Inflammatory macrophage treated with lipopolysaccharide for 4 hours (primary cell): Measurements from ENCODE around the gene GAGE12J.
"Not testable (repeated sequence)": the region's sequence is repeated elsewhere in the genome, so short reads cannot be mapped to it uniquely, and the experiment has no call there.

Experiments used
- DNase-seq: peaks from one replicate; pipeline ENCODE4 v3.0.0-alpha.2; 2020

Gene GAGE12J, protein sequence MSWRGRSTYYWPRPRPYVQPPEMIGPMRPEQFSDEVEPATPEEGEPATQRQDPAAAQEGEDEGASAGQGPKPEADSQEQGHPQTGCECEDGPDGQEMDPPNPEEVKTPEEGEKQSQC

DNA sequence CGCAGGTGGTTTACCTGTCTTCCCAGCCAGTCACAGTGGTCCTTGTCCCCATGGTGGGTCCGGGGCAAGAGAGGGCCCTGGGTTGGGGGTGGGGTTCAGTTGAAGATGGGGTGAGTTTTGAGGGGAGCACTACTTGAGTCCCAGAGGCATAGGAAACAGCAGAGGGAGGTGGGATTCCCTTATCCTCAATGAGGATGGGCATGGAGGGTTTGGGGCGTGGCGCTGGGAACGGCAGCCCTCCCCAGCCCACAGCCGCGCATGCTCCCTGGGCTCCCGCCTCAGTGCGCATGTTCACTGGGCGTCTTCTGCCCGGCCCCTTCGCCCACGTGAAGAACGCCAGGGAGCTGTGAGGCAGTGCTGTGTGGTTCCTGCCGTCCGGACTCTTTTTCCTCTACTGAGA lies at the start of gene GAGE12J:
Gene GAGE12J (plus strand): TSS at position 301 of the 400 bp plus-strand sequence. CDS start 1,157 bp downstream, outside the sequence.
- DNase-seq: not testable (repeated sequence)

DNA sequence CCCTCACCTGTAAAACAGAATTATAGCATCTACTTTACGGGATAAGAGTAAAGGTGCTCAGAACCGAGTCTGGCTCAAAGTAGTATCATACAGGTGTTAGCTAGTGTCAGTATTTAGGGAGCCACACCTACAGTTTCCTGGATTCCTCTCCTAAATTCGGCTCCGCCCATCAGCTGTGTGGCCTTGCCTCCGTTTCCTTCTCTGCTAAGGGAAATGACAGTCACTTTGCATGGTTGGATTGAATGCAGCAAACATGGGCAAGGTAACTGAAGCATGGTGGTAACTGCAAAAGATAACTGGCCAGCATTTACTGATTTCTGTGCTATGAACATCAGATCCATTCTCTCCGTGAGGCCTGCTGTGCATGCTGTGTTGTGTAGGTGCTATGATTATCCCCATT lies 49.4 kb upstream of the GAGE12J start:
- DNase-seq: no peak

DNA sequence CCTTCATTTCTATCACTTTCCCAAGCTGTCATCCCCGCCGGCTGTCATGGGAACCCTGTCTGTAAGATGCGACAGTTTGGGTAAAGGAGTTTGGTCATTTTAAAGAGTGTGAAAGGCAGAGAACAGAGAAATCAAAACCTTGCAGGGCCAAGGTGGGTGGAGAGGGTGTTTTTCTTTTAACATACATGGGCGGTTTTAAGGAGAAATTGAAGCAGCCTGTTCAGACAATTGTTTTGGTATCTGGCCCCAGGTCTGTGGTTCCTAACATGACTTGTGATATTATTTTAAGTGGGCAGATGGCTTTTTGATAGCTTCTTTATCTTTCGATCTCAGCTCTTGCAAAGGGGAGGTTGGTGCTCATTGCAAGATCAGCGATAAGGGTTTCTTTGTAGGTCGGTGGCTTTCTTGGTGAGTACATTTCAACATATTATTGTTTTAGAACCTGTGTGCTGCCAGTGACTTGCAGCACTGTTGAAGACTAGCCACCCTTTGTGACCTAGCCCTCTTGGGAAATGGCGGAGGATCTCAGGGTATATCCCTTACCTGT lies 48.6 kb upstream of the GAGE12J start:
- no peak for DNase-seq

DNA sequence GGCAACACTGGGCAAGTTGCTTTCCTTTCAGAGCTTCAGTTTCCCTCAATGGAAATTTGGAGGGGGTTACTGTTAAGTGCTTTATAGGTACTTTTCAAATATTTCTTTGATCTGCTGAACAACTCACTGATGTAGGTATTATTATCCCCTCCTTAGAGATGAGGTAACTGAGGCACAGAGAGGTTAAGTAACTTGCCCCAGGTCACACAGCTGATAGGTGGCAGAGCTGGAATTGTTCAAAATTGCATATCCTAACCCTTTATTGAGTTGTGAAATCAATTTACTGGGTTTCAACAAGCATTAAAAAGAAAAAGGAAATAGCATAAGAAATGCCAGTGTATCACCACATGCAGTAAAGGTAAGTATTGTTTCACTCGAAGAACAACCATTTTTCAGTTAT lies 45.6 kb upstream of the GAGE12J start:
- no peak for DNase-seq

DNA sequence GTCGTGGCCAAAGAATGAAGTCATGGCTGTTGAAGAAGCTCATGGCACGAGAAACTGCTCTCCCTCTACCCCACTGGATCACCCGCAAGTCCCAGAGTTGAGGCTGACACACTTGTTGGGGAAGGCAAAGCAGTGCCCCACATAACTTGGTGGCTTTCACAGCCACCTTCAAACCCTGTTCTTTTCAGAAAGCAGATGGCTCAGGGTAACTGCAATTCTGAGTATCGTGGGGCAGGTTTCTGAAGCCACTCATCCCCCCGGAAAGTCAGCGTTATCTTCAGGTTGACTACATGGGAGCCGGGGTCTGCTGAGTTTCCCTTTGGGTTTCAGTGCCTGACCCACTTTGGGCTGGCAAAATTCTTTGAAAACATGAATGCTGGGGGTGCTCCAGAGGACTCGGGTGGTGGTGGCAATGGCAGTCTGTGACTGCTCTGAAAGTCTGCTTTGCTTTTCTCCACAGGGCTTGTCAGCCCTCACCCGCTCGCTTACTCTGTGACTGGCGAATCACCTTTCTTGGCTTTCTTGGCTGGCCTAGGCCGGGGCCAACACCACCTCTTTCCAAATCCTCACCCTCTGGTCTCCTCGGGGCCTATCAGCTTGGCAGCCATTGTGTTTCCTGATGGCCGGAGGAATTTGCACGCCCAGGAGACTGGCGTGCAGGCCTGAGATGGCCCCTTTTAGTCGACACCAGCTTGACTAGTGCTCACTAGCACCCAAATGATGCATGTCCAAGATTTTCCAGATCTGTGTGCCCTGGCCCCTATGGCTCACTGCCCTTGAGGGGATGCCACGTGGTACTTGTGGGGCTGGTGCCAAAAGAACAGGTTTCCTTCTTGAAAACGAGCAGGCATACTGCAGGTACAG lies 44.9 kb upstream of the GAGE12J start:
- no peak for DNase-seq

DNA sequence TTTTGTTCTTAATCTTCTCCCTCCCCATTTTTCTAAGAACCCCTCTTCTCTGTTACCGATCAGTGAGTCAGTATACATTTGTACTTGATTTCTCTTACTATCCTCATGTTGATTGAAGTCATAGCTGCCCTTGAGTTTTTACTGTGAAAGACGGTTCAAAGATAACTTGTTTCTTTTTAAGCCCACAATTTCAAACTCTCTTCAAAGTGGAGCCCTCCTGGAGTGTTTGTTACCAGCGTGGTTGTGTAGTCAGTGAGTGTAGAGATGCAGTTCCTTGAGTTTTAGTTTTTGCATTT lies 44.4 kb upstream of the GAGE12J start:
- DNase-seq: no peak

DNA sequence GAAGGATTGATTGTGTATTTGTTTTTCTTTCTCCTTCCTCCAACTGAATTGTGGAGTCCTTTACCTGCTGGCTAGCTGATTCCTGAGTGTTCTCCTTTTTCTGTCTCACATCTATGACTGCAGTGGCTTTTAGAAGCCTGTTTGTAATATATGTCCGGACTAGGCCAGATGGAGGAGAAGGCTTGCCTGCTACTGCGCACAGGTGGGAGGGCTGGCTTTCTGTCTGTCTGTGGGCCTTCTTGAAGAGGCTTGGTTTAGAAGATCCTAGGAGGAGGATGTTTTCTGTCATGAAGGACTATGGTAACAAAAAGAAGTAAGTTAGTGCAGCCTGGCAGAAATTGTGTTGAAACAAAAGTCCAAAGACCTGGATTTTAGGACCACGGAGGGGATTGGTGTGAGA lies 43.8 kb upstream of the GAGE12J start:
- DNase-seq: no peak

DNA sequence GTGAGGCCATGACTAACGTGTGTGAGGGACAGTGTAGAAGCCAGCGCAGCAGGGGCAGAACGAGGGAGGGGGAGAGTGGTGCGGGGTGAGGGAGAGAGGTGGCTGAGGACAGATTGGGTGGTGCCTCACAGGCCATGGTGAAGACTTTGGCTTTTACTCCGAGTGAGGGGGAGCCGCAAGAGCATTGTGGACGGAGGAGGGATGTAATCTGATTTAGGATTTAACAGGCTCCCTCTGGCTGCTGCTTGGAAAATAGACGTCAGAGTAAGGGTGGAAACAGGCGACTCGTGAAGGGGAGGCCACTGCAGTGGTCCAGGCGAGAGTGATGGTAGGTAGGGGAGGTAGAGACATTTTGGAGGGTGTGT lies 39.2 kb upstream of the GAGE12J start:
- no peak for DNase-seq

DNA sequence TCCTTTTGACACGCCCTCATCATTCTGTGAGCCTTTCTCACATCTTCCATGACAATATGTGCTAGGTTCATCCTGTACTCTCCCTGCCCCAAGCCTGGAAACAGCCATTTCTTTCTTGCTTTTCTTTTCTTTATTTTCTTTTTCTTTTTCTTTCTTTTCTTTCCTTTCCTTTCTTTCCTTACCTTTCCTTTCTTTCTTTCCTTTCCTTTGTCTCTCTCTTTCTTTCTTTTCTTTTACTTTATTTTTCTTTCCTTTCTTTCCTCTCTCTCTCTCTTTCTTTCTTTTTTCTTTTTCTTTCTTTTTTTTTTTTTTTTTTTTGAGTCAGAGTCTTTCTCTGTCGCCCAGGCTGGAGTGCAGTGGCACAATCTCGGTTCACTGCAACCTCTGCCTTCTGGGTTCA lies 37.6 kb upstream of the GAGE12J start:
- DNase-seq: no peak

DNA sequence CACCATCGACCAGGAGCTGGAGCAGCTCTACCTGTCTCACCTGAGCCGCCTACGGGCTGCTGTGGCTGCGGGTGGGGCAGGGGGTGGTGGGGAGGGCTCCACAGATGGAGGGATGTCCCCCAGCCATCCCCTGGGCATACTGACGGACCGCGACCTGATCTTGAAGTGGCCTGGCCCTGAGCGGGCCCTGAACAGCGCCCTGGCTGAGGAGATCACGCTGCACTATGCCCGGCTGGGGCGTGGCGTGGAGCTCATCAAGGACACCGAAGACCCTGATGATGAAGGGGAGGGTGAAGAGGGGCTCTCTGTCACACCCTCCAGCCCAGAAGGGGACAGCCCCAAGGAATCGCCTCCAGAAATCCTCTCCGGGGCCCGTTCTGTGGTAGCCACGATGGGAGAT lies 35.7 kb upstream of the GAGE12J start:
- no peak for DNase-seq

DNA sequence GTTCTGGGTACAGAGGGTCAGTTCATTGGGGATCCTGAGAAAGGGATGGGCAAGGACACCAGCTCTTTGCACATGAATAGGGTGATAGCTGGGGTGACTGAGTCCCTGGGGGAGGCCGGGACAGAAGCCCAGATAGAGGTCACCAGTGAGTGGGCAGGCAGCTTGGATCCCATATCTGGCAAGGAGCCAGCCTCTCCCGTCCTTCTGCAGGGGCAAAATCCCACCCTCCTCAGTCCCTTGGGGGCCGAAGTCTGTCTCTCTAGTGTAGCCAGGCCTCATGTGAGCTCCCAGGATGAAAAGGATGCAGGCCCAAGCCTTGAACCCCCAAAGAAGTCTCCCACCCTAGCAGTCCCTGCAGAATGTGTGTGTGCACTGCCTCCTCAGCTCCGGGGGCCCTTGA lies 35.3 kb upstream of the GAGE12J start:
- DNase-seq: no peak

DNA sequence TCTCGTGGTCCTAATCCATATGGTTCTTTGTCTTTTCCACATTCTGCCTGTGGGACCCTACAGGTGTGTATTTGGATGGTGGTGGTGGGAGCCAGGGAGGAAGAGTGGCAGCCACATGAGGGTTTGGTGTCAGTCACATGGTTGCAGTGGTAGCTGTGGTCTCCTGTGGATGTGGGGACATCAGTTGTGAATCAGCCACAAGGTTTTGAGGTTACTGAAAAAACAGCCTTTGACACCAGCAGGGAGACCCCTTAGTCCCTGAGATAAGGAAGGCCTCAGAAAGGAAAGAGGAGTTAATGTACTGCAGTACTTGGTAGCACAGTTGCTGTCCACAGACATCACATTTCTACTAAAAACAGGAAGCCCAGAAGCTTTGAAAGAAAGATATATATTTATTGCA lies 34.2 kb upstream of the GAGE12J start:
- no peak for DNase-seq

DNA sequence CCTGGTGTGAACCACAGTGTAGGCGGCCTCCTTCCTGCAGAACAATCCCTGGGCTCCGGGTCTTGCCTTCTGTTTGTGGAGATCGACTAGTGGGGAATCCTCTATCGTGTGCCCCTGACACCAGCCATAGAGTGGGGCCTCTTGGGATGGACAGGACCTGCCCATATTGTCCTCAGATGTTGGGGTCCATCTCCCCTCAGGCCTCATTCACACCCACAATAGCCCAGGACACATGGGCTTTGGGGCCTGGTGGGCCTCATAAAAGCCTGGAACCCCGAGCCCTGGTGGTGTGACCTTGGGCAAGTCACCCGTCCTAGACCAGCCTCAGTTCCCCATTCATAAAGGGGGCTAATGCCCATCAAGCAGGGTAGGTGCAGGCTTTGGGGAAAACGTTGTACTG lies 31.6 kb upstream of the GAGE12J start:
- no peak for DNase-seq

DNA sequence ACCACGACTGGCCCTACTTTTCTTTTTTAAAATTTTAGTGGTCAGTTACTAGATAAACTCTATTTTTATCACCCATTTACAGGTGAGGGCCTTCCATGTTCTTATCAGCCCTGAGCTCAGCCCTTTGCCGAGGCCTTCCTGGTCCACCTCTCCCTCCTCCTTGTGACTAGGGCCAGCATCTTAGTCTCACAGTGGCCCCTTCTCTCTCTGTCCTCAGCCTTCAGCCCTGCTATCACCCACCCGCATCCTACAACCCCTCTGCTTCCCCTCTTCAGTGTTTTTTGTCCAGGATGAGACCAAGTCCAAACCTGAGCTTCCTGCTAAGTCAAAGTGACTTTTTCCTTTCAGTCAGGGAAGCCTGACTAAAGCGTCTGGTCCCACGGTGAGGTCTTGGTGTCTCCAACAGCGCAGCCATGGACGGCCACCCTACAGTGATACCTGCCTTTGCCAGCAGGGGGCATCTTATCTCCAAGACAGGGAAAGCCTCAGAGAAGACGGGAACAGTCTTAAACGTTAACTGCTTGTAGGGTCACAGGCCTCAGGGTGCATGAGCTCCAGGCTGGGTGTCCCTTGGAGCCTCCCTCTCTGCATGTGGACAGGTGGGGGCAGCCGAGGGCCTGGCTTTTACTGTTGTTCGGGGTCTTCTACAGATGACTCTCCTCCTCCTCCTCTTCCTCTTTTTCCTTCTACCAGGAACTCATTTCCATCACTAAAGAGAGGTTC lies 30.1 kb upstream of the GAGE12J start:
- DNase-seq: peak; percentile 44

DNA sequence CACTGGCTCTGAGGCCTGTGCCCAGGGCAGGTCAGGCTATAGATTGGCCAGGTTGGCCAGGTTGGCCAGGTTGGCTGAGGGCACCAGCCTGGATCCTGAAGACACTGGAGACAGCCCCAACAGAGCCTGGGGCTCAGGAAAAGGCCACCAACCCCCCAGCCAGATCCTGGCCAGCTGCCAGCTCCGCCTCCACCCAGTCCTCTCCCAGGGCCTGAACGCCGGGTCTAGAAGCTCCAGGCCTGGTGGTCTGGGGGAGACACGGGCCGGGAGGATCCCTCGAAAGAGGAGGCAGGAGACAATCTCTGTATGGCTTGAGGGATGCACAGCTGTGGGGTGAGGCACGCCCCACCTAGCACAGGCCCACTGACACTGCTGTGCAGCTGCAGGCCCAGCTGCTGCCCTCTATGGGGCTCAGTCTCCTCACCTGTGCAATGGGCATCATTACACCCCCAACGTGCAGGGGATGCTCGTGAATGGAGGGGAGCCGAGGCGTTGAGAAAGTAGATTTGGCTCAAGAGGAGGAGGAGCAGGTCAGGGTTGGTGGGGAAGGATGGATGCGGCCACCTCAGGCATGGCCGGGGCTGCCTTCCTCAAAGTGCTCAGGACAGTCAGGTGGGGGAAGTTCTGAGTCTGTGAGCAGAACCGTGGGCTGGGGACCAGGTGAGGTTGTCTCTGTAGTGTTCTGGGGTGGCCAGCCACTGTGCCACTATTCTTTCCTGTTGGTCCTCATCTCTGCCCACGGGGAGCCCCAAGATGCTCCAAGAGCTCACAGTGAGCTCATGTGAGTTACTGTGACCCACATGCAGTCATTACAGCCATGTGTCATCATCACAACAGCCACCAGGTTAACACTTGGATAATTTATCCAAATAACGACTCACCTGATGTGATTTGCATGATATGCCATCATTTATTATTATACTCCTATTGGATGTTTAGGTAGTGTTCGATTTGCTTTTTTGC lies 29.2 kb upstream of the GAGE12J start:
- no peak for DNase-seq

DNA sequence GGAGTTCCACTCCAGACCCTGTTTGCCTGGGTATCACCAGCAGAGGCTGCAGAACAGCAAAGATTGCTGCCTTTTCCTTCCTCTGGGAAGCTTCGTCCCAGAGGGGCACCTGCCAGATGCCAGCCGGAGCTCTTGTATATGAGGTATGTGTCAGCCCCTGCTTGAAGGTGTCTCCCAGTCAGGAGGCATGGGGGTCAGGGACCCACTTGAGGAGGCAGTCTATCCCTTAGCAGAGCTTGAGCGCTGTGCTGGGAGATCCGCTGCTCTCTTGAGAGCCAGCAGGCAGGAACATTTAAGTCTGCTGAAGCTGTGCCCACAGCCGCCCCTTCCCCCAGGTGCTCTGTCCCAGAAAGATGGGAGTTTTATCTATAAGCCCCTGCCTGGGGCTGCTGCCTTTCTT lies 22.5 kb upstream of the GAGE12J start:
- not testable (repeated sequence) for DNase-seq

DNA sequence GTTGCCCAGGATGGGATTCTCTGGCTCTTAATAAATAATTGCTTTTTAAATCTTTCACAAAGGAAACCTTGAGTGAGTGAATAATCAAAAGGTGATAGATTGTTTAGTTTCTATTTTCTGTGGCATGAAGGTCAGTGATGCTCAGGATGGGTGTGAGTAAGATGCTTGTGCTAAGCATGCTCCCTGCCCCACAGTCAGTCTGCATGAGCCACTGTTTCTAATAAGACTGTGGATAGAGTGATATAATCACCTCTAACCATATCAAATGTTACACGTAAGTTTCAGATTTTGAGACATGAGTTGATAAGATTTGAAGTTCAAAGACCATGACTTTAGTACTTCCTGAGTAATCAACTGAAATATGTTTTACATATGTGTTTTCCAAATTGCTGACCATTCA lies 21.1 kb upstream of the GAGE12J start:
- DNase-seq: no peak

DNA sequence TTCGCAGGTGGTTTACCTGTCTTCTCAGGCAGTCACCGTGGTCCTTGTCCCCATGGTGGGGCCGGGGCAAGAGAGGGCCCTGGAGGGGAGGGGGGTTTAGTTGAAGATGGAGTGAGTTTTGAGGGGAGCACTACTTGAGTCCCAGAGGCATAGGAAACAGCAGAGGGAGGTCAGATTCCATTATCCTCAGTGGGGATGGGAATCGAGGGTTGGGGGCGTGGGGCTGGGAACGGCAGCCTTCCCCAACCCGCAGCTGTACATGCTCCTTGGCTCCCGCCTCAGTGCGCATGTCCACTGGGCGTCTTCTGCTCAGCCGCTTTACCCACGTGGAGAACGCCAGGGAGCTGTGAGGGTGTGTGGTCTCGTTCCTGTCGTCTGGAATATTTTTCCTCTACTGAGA lies 18.5 kb upstream of the GAGE12J start, which contains the start of gene GAGE10:
Gene GAGE10 (plus strand): TSS at position 301 of the 400 bp plus-strand sequence. CDS start 1,214 bp downstream, outside the sequence.
- no peak for DNase-seq

DNA sequence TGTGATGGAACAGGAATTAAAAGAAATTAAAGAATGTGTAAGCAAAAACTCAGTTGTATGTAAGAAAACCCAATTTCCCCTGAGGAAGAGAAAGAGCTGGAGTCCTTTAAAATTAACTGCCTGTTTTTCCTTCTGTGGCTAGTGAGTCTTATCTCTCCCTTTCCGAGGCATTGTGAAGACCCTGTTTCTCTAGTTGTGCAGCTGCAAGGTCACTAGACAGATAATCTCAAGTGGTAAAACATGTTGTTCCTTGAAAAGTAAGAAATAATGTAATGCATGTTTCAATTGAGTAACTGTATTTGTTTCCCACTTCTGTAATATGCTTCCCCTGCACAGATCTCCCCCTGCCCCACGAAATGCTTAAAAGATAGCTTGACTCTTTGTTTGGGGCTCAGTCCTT lies 14.1 kb upstream of the GAGE12J start:
- DNase-seq: peak; percentile 1

DNA sequence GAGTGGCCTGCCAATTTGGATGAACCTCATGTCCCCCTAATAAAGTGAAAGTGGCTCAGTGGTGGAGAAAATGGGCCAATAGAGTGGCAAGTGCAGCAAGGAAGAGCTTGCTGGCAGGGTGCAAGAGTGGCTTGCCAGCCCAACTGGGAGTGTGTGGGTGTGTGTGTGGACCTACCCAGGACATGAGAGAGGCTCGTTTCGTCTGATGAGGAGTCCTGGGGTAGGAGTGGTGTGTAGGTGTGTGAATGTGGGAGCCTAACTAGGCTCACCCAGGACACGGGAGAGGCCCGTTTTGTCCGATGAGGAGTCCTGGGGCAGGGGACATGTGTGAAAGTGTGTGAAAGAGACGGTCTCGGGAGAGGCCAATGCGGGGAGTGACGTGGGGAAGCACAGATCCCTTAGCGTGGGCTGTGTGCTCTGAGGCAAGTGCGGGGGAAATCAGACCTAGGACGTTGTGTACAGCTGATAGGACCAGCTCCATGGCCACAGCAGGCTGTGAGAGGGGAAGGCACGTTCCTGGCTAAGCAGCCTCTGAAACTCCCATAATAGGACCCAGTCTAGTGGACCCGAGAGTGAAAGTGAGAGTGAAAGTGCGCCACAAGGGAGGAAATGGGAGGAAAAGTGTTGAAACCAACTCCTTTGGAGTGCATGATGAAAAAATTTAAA lies 13.1 kb upstream of the GAGE12J start:
- DNase-seq: peak; percentile 80

DNA sequence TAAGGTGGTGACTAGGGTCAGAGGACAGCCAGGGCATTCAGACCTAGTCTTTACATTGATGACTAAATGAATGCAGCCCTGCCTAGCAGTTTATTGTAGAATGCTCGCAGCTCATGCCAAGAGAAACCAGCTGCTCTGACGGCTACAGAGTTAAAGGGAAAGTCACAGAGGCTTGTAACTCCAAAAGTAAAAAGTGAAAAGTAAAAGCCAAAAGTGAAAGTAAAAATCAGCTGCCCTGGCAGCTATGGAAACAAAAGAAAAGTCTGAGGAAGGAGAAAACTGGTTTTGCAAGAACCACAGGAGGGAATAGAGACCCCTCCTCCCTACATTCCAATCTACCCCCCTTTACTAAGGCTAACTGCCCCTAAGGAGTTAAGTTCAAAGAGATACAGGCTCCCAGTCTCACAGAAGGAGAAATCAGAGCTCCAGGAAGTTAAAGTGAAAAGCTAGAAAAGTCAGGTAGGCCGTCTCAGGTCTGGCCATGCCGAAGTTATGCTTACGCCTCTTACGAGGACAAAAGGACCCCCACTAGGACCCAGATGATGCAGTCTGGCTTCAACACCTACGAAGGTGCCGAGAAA lies 12.3 kb upstream of the GAGE12J start:
- peak; percentile 48 for DNase-seq

DNA sequence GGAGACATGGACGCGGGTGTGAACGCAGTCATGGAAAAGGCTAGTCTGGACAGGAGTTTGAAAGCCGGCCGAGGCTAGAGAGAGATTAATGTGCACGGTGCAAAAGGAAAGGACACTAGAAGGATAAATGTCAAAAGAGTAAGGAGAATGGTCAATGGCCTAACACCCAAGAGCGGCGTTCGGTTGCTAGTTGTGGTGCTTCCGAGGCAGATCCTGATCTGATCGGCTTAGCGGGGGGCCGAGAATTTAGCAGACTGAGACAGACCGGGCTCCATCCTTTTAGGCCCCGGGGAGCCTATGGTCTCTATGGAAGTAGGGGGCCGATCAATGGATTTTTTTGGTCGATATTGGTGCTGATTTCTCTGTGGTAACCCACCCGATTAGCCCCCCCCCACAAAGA lies 11.5 kb upstream of the GAGE12J start:
- no peak for DNase-seq
